SIG-M5 treated with dmso at 0.1 percent for 504 hours (cell line): ENCODE results near the gene OR4C11.

Experiments used
- DNase-seq: peaks from one replicate; lab custom pipeline; 2025; ENCODE audit not compliant: unreplicated experiment; lab: John Stamatoyannopoulos, UW

The OR4C11 gene

GRCh38 chr11:55607545-55607944 lies at the start of gene OR4C11:
Gene OR4C11, minus strand, starts transcription at chr11:55607645. Its CDS starts 3,272 bp downstream, at chr11:55604373.
- no peak for DNase-seq

- DNase-seq, result no peak
These were observed 47.7 kb upstream of the OR4C11 start for GRCh38 chr11:55655096-55655495.

GRCh38 chr11:55652560-55652959 lies 45.1 kb upstream of the OR4C11 start:
- DNase-seq, result no peak

- DNase-seq, result no peak
These were observed 40.6 kb upstream of the OR4C11 start, which contains the start of gene OR4S2 for GRCh38 chr11:55648027-55648426. Gene OR4S2, plus strand, starts transcription at chr11:55648327. Its CDS starts 2,577 bp downstream, at chr11:55650904.

- no peak for DNase-seq
These were observed 27.4 kb upstream of the OR4C11 start, which contains the start of gene OR4P4 for GRCh38 chr11:55634813-55635212. Gene OR4P4, plus strand, starts transcription at chr11:55635113.

- no peak for DNase-seq
These were observed 17.1 kb upstream of the OR4C11 start for GRCh38 chr11:55624531-55624930.

GRCh38 chr11:55572548-55572947 lies 34.9 kb downstream of the OR4C11 start:
- no peak for DNase-seq

- DNase-seq, result no peak
These were observed 35.6 kb downstream of the OR4C11 start, which contains the start of gene OR4C16 for GRCh38 chr11:55571828-55572227. Gene OR4C16, plus strand, starts transcription at chr11:55572128. Its CDS starts 0 bp downstream, at chr11:55572128.

- DNase-seq, result no peak
These were observed 53.3 kb downstream of the OR4C11 start, which contains the start of gene OR4C15 for GRCh38 chr11:55554169-55554568. Gene OR4C15, plus strand, starts transcription at chr11:55554469. Its CDS starts 0 bp downstream, at chr11:55554469.
